Raji (cell line): Measurements from ENCODE around the gene STXBP6.

Source experiments
- POLR2A ChIP-seq: IDR thresholded peaks from 2 replicates; pipeline ENCODE4 v1.6.1; 2011; ENCODE audit warnings: low read depth, low read length, control low read depth; ENCODE audit not compliant: insufficient read depth

STXBP6 gene

DNA sequence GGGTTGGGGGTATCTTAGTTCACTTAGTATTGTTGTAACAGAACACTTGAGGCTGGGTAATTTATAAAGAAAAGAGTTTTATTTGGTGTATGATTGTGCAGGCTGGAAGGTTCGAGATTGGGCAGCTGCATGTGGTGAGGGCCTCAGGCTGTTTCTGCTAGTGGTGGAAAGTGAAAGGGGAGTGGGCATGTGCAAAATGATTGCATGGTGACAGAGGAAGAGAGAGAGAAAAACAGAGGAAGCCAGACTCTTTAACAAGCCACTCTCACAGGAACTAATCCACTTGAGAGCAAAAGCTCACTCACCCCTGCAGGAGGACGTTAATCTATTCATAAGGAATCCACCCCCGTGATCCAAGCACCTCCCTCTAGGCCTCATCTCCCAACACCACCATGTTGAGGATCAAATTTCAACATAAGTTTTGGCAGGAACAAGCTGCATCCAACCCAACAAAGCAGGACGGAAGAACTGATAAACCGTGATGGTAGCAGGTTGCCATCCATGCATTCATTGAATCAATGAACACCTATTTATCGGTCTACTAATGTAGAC is 251.0 kb downstream of the STXBP6 start:
- no peak for TF ChIP-seq POLR2A

DNA sequence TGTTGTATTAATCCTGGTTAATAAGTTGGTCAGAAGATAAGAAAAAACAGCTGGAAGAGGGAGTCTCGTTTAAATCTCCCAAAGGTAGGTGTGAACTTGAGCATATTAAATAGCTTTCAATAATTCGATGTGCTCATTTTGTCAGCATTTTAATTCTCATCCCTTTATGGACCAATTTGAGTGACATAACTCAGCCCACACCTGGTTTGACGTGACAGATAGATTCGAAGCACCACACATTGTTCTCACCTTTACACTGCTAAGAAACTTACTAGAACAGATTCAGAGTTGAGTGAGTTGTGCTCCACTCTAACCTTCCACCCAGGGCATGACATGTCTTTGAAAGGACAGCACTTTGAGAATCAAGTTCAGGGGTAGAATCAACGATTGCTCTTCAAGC is 254.5 kb downstream of the STXBP6 start:
- no peak for TF ChIP-seq POLR2A

DNA sequence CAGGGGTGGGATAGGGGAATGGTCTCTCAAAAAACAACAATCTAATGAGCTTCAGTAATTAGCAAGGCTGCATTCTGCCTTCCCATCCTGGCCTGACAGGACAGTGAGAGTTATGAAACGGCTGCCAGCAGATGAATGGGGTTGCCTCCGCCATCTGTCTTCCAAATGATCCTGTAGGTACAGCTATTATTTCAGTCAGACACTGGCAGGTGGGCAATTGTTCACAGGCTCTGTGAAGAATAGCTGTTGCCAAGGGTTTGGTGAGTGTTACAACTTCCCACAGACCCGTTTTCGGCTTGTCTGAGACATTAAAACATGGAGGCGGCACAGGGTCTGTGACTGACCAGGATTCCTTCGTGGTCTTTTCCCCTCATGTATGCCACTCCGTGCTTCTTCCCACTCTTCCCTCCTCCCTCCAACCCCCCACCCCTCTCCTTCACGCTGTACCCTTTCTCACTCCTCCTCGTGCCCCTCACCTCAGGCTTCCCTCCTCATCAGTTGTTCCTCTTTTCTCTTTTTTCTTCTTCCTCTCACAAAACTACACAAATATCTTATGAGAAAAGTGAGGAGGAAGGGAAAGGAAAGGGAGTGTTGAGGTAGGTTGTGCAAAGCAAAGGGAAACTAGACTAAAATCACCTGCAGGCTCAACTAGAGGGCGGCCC is 255.2 kb downstream of the STXBP6 start:
- TF ChIP-seq POLR2A, result no peak

DNA sequence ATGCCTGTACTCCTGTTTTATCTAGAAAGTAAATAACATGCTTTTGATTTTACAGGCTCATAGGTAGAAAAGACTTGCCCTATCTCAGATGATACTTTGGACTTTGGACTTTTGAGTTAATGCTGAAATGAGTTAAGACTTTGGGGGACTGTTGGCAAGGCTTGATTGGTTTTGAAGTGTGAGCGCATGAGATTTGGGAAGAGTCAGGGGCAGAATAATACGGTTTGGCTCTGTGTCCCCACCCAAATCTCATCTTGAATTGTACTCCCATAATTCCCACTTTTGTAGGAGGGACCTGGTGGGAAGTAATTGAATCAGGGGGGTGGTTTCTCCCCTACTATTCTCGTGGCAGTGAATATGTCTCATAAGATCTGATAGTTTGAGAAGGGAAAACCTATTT is 259.8 kb downstream of the STXBP6 start:
- no peak for TF ChIP-seq POLR2A

DNA sequence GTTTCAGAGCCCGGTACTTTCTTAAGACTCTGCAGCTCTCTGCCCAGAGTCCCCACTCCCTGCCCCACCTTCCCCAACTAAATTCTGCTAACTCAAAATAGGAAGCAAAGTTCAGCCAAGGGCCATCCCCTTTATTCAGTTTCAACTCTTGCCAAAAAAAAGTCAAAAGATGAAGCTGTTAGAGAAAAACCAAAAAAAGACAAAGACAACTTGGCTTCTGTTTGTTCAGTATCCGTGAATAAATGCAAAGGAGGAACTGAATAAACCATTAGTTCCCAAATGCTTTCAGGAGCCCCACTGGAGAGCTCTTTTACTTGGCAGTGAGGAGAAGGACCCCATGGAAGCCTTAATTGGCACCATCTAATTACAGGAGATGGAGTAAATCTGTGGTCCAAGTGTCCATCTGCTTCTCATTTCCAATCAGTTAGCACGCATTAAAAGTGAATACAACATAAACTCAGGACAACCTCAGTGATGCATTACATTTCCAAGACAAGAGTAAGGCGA is 260.5 kb downstream of the STXBP6 start:
- no peak for TF ChIP-seq POLR2A

DNA sequence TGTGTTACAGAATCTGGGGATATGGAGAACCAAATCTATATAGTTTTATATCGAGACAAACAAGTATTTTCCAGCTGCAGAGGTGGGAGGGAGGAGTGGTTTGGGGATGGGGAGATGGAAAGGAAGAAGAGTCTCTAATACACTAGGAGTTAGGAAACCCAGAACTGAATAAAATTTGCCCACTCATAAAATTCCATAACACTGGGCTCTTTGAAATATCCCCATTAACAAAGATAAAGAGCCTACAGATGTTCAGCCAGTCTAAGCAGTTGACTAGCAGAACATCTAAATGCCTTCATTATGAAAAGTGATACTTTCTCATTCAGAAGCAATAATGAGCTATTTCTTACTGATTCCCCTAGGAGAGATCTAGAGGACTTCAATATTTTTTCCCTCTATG is 264.2 kb downstream of the STXBP6 start:
- TF ChIP-seq POLR2A, result no peak

DNA sequence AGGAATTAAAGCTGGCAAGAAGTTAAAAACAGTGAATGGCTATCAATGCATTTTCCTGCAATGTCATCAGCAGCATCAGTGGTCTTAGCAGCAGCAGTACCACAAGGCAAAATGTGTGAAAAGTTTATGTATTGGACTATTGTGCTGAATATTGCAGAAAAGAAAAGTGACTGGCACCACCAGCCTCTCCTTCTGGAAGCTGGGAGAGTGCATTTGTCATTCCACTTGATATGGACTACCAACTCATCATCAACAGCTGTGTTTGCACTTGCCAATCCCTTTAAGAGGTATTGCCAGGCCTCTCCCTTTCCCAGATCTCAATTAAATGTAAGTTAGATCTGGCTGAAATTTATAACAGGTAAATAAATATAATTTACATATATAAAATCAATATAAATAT is 265.0 kb downstream of the STXBP6 start:
- TF ChIP-seq POLR2A, result no peak

DNA sequence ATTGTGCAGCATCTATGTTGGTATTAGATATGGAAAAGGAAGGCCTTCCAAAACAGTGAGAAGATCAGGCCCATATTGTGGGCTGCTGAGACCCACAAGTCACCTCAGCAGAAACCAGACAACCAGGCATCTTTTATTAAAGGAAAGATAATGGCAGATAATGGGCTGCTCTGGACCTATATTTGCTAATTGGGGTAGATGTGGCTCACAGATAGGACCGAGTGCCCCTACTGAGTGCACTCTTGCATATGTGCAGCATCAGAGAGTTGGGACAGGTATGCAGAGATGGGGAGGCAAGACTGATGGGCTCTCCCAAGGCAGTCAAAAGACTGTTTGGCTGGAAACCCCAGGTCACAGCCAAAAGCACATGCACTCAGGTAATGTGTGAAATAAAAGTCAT is 266.2 kb downstream of the STXBP6 start:
- TF ChIP-seq POLR2A, result no peak

DNA sequence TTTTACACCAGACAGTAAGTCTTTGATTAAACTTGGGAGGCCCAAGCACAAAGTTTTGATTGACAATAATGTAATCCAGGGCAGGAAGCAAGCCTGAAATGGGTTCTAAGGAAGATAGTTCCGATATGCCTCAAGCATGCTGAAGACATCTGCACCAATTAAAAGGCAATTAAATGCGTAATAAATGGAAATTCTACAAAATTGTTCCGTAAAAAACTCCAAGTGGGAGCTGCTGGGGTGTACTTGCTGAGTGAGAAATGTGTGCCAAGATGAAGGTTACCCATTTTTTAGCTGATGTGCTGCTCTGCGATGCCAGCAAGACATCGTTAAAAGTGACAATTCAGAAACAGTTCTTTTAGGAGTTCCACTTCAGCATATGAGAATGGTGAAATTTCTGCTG is 269.7 kb downstream of the STXBP6 start:
- TF ChIP-seq POLR2A, result no peak

DNA sequence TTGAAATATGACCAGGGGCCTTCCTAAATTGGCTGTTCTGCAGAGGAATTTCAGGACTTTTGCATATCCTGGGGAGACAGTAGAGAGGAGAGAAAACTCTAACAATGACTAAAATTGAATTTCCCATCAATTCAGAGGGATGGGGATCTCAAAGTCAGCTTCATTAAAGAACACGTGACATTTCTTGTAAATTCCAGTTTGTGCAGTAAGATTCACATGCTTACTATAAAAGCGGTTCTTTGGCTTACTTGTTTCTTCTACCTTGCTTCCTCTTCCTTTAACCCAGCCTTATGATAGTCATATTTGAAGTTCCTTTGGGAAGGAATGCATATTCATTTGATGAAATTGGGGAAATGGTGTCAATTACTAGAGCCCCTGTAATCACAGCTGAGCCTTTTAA is 272.3 kb downstream of the STXBP6 start:
- TF ChIP-seq POLR2A, result no peak

DNA sequence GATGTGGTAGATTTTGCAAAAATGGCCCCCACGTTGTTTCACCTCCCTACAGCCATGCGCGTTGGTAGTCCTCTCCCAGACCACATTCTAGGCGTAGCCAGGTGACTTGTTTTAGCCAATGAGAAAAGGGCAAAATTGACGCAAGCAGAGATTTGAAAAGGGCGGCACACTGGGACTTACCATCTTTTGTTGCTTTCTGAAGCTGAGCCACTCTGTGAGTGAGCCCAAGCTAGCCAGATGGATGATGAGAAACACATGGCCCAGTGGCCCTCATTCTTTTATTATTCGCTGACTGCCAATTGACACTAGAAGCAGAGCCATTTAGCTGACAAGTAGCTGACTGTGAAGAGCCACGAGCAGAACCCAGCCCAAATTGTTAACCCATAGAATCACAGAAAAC is 274.0 kb downstream of the STXBP6 start:
- TF ChIP-seq POLR2A, result no peak

DNA sequence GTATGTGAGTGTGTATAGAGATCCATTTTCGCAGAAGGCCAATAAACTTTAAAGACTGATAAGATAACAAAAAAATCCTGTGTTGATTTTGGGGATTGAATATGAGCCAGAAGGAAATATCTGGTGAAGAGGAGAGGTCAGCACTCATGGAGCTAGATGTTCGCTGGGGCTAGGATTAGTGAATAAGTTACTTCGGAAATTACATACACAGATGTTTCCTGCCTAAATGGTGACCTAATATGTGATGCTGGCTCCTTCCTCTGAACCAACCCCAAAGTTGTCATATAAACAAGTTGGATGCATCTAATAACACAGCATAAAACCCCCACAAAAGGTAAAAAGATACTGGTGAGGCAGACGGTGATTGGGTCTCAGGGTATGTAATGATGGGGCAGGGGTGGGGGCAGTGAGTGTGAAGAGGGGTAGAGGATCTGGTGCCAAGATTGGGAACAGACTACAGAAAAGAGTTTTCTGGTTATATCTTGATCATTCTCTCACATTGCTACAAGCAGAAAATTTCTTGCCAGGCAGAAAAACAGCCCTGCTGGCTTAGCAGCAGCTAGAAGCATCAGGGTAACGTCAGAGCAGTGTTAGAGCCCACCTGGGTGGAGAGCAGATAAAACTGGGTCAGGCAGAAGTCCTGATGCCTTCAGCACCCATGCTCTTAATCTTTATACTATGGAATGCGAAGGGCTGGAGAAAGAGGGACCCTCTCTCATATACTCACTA is 275.6 kb downstream of the STXBP6 start:
- TF ChIP-seq POLR2A, result no peak

DNA sequence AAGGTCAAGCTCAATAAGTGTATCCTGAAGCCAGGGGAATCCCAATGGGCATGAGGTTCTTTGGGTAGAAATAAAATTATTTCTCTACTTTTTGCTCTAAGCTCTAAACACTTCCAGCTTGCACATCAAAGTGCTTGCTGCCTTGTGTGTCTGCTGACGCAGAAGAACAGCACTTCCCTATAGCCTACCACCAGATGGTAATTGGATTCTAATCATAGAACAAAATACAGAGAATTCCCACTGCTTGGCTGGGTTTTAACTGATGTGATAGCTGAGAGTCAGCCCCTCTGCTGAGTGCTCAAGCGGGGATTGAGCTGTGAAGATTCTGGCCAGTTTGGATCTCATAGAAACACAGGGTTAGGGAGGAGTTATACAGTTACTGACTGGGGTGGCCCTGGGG is 283.5 kb downstream of the STXBP6 start:
- TF ChIP-seq POLR2A, result no peak

DNA sequence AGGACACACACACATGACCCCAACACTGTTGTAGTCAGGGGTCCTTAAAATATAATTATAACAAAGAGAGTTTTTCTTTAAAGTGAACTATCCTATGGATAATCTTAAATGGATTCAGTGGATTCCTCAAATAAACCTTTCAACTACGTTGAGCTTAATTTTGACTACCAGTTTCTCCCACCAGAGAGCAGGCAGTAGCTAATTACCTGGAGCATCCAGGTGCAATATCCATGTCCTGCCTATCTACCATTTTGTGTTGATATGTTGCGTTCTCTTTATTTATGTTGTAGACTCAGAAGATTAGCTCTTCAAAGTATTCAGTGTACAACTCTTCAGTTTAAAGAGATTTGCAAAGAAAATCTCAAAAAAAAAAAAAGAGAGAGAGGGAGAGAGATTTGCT is 288.8 kb downstream of the STXBP6 start:
- TF ChIP-seq POLR2A, result no peak
